Osteoblast (primary cell): ENCODE data around the gene NUMA1. TPM values are rescaled to one million over a fixed set of nuclear protein-coding genes. Genes with fewer than 3 reads are reported as not detected.
A peak's percentile ranks its signal among the peaks of the same experiment; 100 is the strongest.

ENCODE experiments used
- DNase-seq: peaks from one replicate; pipeline ENCODE4 v3.0.0; 2011; ENCODE audit warnings: low spot score, mixed read lengths; ENCODE audit not compliant: insufficient read length; ENCODE audit errors: missing footprints
- H2AFZ ChIP-seq: 2 replicates; pipeline ENCODE4 v1.6.0; 2011; ENCODE audit warnings: mild to moderate bottlenecking, low read length
- H3K27ac ChIP-seq: 2 replicates; pipeline ENCODE4 v1.5.1; 2011; ENCODE audit warnings: mild to moderate bottlenecking, low read depth, low read length, moderate library complexity
- H3K27me3 ChIP-seq: 2 replicates; pipeline ENCODE4 v1.6.0; 2012; ENCODE audit warnings: mild to moderate bottlenecking, control low read depth, inconsistent platforms, low read length, moderate library complexity; ENCODE audit not compliant: insufficient read depth
- H3K36me3 ChIP-seq: 2 replicates; pipeline ENCODE4 v1.5.1; 2011; ENCODE audit warnings: mild to moderate bottlenecking, low read length, control low read depth, moderate library complexity; ENCODE audit not compliant: insufficient read depth
- H3K4me1 ChIP-seq: 2 replicates; pipeline ENCODE4 v1.5.1; 2011; ENCODE audit warnings: mild to moderate bottlenecking, low read length, control low read depth, moderate library complexity; ENCODE audit not compliant: insufficient read depth
- H3K4me2 ChIP-seq: 2 replicates; pipeline ENCODE4 v1.6.0; 2011; ENCODE audit warnings: mild to moderate bottlenecking, low read length; ENCODE audit not compliant: insufficient read depth
- H3K4me3 ChIP-seq: fragments of 200-600 bp; sonication (generic); 3 replicates; pipeline ENCODE4 v1.5.1; 2012; ENCODE audit warnings: mild to moderate bottlenecking, low read length, inconsistent platforms; ENCODE audit not compliant: insufficient read depth
- H3K79me2 ChIP-seq: 2 replicates; pipeline ENCODE4 v1.6.0; 2012; ENCODE audit warnings: mild to moderate bottlenecking, low read length, control low read depth, inconsistent platforms; ENCODE audit not compliant: insufficient read depth
- H3K9me3 ChIP-seq: 2 replicates; pipeline ENCODE4 v1.5.1; 2011; ENCODE audit warnings: low read depth, low read length, control low read depth
- H4K20me1 ChIP-seq: 2 replicates; pipeline ENCODE4 v1.6.0; 2012; ENCODE audit warnings: mild to moderate bottlenecking, low read length, control low read depth; ENCODE audit not compliant: insufficient read depth
- CTCF ChIP-seq: IDR thresholded peaks from 2 replicates; pipeline ENCODE4 v1.5.1; 2011; ENCODE audit warnings: mild to moderate bottlenecking, low read depth, low read length, moderate library complexity; ENCODE audit errors: extremely low read depth
- total RNA-seq: library from RNA; depleted of rRNA; stranded (reverse); fragments of >200 nt; gene quantifications from 2 replicates; pipeline ENCODE4 v1.2.3, GENCODE V29; 2012

Gene NUMA1
- total RNA-seq, 1 donor: 176 TPM

- no peak for TF ChIP-seq CTCF
- H3K27ac ChIP-seq: peak overlapping the region; percentile 97
- H2AFZ ChIP-seq: no peak overlapping the region
These were observed 41.1 kb downstream of the NUMA1 start for GRCh38 chr11:72039031-72039855.

GRCh38 chr11:72038491-72038890 lies 41.9 kb downstream of the NUMA1 start:
- Histone ChIP-seq H4K20me1 (peaks cover 24% of the 10 kb centered on the region), H2AFZ (no peak overlapping the region)

More at GRCh38 chr11:72039031-72039855, 41.1 kb downstream of the NUMA1 start:
- no peak for DNase-seq
- H3K4me1 ChIP-seq: peaks cover 45% of the 10 kb centered on the region
- H3K36me3 ChIP-seq: peaks cover 18% of the 10 kb centered on the region
- peak overlapping the region; percentile 97 for H3K4me2 ChIP-seq
- no peaks in the 10 kb centered on the region for H3K27me3 ChIP-seq
- H3K4me3 ChIP-seq: peak overlapping the region; percentile 84
- peaks cover 22% of the 10 kb centered on the region for H4K20me1 ChIP-seq
- H3K79me2 ChIP-seq: peaks cover 80% of the 10 kb centered on the region
- no peaks in the 10 kb centered on the region for H3K9me3 ChIP-seq

GRCh38 chr11:72037554-72038311 lies 42.6 kb downstream of the NUMA1 start:
- no peak overlapping the region for H2AFZ ChIP-seq
- peaks cover 31% of the 10 kb centered on the region for H3K36me3 ChIP-seq
- no peaks in the 10 kb centered on the region for H3K27me3 ChIP-seq
- H3K4me1 ChIP-seq: peaks cover 44% of the 10 kb centered on the region
- peak overlapping the region; percentile 84 for H3K4me3 ChIP-seq
- no peak for DNase-seq
- H3K4me2 ChIP-seq: peak overlapping the region; percentile 97
- peak overlapping the region; percentile 97 for H3K27ac ChIP-seq
- H3K79me2 ChIP-seq: peaks cover 78% of the 10 kb centered on the region
- H4K20me1 ChIP-seq: peaks cover 24% of the 10 kb centered on the region
- TF ChIP-seq CTCF: no peak
- no peaks in the 10 kb centered on the region for H3K9me3 ChIP-seq

More at GRCh38 chr11:72038491-72038890, 41.9 kb downstream of the NUMA1 start:
- Histone ChIP-seq H3K27me3 (no peaks in the 10 kb centered on the region), H3K4me2 (peak overlapping the region; percentile 97), H3K27ac (peak overlapping the region; percentile 97), H3K79me2 (peaks cover 80% of the 10 kb centered on the region), H3K36me3 (peaks cover 26% of the 10 kb centered on the region), H3K4me1 (peaks cover 45% of the 10 kb centered on the region), H3K9me3 (no peaks in the 10 kb centered on the region), H3K4me3 (peak overlapping the region; percentile 84)
- peak; percentile 92 for DNase-seq
- no peak for TF ChIP-seq CTCF

GRCh38 chr11:72036687-72037086 lies 43.7 kb downstream of the NUMA1 start:
- H3K4me1 ChIP-seq: peaks cover 34% of the 10 kb centered on the region

More at GRCh38 chr11:72036687-72037086, 43.7 kb downstream of the NUMA1 start:
- H3K36me3 ChIP-seq: peaks cover 31% of the 10 kb centered on the region
- H3K4me3 ChIP-seq: no peak overlapping the region
- TF ChIP-seq CTCF: no peak
- H3K27me3 ChIP-seq: no peaks in the 10 kb centered on the region
- no peak overlapping the region for H2AFZ ChIP-seq
- peaks cover 81% of the 10 kb centered on the region for H3K79me2 ChIP-seq
- H4K20me1 ChIP-seq: peaks cover 24% of the 10 kb centered on the region
- no peak overlapping the region for H3K4me2 ChIP-seq
- no peak overlapping the region for H3K27ac ChIP-seq
- no peak for DNase-seq
- H3K9me3 ChIP-seq: no peaks in the 10 kb centered on the region
